Measurements from ENCODE around the gene LRRC43.

LRRC43 gene

DNA sequence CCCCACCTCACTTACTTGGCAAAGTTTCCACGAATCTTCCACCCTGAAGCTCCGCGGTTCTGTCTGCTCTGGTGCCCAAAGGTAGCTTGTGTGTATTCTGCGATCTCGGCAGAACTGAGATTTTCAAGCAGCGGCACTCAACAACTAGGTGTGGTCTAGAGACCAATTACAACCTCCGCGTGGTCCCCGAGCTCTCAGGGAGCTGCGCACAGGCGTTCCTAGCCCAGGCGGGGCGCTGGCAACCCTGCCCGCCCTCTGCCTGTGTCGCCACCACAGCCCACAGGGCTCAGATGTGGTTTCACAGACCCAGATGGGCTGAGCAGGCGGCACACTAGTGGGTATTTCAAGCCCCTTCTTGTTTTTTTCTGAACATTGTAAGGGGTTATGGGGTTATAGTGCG, 44.4 kb downstream of the LRRC43 start:
- no peak for FAIRE-seq

DNA sequence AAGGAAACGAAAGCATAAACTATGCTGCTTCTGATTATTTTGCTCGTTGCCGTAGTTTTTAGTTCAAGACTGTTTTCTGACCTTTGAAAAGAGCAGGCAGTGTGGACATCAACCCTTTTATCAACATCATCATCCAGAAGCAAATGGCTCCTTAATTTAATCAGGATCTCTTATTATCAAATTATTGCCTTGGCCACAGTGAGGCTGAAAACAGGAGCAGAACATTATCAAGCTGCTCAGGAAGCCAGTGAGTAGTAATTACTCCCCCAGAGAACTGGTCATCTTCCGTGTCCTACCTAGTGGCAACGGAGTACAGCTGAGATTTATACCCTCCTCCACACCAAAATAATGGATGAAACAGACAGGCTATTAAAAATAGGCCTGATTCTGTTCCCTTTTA, 45.2 kb downstream of the LRRC43 start:
- FAIRE-seq, result no peak

DNA sequence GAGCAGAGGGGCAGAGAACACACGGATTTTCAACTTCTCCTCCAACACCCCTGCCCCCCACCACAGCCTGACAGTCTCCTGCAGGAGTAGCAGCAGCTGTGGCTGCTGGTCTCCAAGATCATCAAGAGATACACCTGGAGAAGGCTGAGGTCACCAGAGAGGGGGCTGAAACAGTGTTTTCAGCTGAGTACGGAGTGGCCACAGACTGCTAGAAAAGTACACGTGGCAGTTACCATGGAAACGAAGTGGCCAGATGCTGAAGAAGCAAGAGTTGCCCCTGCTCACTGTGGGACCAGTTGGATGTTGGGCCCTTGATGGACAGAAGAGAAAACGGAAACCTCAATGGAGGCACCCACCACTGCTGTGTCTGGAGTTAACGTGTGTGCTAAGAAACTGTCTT, 47.9 kb downstream of the LRRC43 start:
- FAIRE-seq, result no peak

DNA sequence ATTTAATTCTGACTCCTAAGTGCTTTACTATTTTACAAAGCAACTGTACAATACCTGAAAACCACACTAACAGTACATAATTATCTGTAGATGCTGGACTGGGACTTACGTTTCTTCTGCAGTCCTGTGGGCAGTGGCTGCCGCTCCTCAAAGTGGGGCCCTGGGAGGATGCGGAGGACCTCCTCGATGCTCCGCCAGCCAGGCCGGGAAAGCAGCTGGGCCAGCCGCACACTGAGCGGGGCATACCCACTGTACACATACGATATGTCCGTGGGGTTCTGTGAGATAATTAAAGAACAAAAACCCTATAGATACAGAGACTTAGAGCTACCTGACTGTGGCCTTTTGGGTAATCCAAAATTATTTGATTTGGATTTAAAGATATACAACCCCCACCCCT, 49.8 kb downstream of the LRRC43 start:
- no peak for FAIRE-seq

DNA sequence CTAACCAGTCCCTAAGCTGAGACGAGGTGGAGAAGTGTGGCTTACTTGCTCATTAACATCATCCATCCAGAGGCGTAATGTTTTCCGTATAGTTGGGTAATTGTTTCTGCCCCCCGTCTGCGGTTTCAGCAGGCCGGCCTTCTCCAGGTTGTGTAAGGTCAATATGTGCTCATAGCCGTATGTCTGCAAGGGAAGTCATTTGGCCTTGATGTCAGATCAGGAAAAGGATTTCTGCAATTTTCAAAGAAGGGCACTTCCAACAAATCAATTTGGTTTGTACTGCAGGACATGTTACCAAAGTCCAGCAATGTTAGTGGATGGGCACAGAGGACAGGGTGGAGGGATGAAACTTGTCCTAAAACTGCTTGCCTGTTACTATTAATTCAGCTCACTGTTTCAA, 52.8 kb downstream of the LRRC43 start:
- no peak for FAIRE-seq

DNA sequence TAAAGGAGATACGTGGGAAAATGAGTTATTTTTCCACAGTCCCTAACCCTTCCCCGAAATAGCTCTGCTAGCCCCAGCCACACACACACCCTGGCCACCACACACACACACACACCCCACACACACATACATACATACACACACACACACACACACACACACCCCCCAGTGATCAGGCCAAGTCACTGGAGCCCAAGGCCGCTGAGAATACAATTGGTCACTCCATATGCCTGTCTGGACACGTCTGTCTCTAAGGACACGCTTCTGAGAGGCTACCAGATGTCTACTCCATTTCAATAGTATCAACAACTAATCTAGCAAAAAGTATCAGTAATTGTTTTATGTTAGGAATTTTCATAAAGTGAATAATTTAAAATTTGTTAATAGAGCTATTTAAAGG, 55.9 kb downstream of the LRRC43 start:
- no peak for FAIRE-seq

DNA sequence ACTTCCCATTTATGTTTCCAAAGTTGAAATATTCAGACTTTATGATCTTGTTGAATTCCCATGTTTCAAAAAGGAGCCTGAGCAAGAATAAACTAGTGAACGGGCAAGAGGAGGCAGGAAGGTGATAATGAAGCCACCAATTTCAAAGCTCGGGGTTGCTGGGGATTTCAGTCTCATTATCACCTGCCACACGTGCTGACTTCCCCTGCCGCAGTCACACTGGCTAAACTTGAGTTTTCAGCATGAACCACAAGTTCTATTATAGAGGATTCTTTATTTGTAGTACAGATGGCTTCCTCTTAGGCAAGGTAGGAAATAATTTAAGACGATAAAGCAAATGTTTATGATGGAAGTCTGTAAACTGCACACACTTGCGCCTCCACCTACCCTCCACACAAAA, 61.0 kb downstream of the LRRC43 start:
- FAIRE-seq, result no peak

DNA sequence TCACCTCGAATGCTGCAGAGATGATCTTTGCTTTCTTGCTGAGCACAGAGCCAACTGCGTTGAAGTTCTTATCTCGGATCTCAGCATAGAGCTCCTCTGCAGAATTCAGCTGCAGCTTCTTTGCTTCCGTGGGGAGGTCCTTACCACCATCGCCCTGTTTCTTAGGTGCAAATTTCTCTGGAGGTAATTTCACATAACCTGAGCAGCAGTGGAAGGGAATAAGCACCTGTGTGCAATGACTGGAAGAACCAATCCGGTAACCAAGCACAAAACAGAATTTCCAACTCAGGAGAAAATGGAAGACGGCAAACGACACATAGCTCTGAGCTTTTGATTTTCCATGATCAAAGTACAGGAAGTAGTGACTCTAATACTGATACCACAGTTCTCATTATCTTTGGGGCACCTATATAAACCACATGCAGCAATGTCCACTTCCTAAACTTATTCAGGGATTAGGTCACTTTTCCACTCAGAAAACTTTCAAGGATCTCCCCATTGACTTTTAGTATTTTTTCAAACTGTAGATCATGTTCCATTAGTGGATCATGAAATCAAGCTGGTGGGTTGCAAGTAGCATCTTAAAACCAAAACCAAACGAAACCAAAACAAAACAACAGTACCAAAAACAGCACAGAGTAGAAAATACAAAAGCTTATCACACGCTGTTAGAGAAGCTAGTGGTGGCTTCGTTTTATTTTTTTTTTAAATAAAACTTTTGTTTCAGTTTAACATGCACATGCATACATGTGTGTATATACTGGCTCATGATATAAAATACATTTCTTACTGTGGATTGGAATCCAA, 61.8 kb downstream of the LRRC43 start:
- no peak for FAIRE-seq

DNA sequence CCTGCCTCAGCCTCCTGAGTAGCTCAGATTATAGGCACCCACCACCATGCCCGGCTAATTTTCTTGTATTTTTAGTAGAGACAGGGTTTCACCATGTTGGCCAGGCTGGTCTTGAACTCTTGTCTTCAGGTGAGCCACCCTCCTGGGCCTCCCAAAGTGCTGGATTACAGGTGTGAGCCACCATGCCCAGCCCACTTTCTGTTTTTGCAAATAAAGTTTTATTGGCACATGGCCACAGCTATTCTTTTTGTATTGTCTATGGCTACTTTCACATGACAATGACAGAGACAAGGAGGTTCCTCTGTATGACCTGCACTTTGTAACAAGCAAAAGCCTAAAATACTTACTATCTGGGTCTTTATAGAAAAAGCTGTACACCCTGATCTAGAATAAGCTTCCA, 62.6 kb downstream of the LRRC43 start:
- no peak for FAIRE-seq

DNA sequence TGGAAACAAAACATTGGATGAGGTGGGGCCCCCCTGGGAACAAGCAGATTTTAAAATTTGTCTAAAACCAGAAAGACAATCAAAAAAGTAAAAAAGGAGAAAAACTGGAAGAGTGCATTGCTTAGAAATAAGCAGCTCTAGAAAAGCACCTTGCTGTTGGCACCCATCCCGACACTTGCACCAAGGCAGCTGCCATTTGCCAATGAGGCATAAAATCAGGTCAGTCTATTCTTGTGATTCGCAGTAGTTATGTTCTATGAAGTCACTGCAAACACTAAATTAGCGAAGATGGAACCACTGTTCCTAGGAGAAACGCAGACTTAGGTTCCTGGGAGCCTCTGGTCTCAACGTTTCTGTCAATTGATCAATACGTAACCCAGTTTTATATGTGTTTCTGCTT, 67.1 kb downstream of the LRRC43 start:
- no peak for FAIRE-seq

DNA sequence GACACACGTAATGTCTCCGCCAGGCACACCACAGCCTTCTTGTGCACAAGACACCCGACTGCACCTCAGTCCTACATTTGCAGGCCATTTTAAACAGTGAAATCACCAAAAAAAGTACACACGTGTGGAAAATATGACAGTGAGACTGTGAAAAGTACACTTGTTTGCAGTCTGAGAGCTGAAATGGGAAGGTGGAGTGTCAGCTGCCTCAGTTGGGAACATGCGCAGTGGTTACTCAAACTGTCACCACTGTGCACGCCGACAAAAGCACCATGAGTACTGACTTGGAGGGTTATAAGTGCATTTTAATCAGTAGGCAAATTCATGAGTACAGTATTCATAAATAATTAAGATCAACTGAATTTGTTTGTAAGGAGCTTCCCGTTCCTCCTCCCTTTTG, 67.6 kb downstream of the LRRC43 start:
- no peak for FAIRE-seq
